ENCODE data around the gene SNX3.
"Not testable (repeated sequence)": the region's sequence is repeated elsewhere in the genome, so short reads cannot be mapped to it uniquely, and the experiment has no call there.

The SNX3 gene

DNA sequence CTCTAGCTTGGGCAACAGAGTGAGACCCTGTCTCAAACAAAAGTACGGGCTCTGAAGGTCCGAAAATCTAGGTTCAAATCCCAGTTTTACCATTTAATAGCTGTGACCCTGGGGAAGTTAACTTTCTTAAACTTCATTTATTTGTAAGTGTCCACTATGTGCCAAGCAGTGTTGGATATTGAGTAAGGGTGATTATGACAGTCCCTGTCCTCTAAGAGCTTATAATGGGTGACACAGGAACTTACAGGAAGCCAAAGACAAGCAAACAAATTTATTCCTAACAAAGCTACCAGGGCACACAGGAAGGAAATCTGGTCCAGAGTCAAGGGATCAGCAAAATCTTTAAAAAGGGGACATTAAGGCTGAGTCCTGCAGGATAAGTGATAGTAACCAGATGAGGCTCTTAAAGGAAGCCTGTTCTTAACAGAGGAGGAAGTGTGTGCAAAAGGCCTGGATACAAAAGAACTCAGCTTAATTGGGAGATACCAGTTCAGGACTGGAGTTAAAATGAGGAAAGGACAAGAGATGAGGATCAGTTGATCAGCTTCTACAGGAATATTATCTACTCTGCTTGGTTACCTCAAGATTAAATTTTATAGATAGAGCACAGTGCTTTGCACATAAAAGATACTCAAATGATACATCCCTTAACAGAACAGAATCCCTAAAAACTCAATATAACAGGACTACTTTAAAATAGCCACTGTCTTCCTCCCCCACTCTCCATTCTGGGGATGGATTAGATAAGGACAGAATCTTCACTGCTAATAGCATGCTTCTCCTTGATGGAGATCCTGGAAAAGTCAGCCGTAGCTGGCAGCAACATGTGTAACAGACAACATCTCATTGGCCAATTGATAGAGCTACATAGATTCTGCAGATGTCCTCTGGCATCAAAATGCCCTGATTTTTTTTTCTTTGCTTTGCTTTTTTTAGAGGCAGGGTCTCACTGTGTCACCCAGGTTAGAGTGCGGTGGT is 6.1 kb downstream of the SNX3 start:
- FAIRE-seq, result no peak

DNA sequence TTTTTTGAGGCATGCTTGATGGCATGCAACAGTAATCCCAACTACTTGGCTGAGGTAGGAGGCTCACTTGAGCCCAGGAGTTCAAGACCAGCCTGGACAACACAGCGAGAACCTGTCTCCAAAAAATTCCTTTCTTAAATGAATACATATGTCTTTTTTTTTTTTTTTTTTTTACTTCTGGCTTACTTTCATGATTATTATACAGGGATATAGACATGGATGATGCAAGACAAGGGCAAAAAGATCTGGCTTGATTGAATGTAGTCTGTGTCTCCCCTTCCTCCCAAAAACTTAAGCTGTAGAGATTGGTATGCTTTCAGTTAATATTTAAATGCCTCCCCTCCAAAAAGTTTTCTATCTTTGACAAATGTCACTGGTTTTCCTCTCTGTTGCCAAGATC is 7.6 kb downstream of the SNX3 start:
- no peak for FAIRE-seq

DNA sequence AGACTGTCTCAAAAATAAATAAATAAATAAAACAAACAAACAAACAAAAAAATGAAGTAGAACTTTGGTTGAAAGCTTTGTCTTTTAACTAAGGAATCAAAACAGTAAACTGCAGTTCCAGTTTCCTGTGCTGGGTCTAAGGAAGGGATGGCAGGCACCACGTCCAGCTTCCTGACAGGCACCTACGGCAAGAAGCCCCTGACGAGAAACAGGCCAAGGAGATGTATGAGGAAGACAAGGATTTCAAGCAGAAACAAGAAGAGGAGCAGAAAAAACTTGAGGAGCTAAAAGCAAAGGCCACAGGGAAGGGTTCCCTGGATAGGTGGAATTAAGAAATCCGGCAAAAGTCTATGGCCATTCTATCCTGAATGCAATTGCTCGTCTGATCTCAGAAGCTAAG is 8.8 kb downstream of the SNX3 start:
- FAIRE-seq, result no peak

DNA sequence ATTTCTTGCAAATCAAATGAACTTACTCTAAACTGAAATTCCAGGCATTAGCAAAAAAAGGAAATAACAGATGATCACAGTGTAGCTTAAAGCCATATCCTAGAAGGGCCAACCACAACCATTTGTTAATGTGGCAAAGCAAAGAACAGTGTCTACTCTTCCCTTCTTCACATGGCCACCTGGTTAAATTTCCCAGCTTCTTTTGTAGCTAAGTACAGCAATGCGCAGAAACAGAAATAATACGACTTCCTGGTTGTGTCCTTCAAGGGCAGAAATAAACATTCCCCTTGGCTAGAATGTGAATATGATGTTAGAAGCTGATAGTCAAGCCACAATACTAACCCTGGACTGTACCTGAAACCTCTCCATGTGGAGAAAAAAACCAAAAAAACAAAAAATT is 9.6 kb downstream of the SNX3 start:
- no peak for FAIRE-seq

DNA sequence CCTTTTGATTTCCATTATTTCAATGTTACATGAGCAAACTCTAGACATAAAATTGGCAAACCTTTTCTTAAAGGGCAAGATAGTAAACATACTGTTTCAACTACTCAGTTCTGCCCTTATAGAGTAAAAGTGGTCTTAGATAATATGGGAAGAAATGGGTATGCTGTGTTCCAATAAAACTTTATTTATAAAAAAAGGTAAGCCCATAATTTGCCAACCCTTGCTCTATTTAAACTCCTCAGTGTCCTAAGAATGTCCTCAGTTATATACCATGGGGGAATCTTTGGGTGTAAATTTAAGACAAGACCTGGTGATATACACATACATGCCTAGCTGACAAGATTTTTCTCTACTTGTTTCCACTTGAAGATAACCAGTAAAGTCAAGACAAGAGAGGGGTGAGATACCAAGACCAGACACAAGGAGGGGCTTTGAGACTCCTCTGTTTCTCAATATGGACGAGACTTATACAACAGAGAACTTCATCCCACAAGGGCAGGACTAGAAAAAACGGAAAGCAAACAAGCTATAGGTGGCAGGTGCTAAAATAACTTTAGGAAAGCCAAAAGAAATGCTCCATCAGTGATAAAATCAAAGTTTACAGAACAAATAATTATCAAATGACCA is 10.5 kb downstream of the SNX3 start:
- no peak for FAIRE-seq

DNA sequence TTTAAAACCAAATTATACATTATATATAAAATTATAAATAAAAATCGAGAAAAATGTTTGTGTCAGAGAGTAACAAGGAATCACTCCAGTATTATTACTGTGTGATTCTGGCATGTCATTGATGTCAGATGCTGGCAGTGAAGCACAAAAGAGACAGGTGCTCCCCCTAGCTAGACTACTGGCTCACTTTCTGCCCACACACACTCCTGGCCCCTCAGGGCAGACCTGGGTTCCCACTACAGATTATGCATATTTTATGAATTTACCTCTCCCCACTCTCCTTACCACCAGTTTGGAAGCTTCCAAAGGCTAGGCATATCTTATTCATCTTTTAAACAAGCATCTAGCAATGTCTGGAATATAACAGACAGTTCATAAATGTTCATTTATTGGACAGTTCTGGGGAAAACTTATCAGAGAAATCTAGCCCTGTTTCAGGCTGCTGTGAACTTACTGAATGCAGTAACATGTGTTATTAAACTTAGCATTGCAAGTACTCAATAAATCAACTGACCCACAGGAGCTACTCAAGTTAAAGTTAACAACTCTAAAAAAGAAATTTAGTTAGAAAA is 12.8 kb downstream of the SNX3 start:
- no peak for FAIRE-seq

DNA sequence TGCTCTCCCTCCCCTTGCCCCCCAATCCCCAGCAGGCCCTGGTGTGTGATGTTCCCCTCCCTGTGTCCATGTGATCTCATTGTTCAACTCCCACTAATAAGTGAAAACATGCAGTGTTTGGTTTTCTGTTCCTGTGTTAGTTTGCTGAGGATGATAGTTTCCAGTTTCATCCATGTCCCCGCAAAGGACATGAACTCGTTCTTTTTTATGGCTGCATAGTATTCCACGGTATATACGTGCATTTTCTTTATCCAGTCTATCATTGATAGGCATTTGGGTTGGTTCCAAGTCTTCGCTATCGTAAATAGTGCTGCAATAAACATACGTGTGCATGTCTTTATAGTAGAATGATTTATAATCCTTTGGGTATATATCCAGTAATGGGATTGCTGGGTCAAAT is 15.7 kb downstream of the SNX3 start:
- not testable (repeated sequence) for FAIRE-seq

DNA sequence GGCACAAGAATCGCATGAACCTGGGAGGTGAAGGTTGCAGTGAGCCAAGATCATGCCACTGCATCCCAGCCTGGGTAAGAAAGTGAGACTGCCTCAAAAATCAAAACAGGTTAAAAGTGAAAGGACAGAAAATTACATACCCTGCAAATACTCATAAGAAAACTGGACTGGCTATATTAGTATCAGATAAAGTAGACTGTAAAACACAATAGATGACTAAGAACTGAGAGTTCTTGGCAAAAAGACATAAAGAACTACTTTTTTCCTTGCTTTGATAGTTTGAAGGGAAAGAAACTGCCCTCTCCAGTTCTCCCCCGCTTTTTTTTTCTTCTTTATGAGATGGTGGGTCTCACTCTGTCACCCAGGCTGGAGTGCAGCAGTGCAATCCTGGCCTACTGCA is 17.0 kb downstream of the SNX3 start:
- FAIRE-seq, result no peak

DNA sequence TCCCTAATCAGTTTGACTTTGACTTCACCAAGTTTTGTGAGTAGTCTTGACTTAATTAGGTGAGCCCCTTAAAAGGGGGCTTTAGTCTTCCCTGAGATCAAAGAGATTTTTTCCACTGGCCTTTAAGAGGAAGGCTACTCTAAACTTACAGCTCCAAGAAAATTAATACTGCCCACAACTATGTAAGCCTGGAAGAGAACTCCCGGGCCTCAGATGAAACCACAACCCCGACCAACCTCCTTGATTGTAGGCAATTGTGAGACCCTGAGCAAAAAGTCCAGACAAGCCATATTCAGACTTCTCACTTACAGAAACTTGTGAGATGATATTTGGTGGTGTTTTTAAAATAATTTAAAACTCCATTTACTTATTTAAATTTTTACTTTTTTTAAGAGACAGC is 18.1 kb downstream of the SNX3 start:
- no peak for FAIRE-seq

DNA sequence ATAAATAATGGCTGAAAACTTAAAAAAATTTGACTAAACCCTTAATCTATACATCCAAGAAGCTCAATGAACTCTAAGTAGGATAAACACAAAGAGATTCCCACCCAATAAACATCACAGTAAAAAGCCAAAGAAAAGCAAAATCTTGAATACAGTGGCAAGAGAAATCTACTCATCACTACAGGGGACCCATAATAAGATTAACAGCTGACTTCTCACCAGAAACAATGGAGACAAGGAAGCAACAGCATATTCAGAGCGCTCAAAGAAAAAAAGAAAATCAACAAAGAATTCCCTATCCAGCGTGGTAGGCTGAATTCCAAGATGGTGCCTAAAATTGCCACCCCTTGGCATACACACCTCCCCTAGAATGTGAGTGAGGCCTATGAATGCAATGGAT is 18.6 kb downstream of the SNX3 start:
- no peak for FAIRE-seq

DNA sequence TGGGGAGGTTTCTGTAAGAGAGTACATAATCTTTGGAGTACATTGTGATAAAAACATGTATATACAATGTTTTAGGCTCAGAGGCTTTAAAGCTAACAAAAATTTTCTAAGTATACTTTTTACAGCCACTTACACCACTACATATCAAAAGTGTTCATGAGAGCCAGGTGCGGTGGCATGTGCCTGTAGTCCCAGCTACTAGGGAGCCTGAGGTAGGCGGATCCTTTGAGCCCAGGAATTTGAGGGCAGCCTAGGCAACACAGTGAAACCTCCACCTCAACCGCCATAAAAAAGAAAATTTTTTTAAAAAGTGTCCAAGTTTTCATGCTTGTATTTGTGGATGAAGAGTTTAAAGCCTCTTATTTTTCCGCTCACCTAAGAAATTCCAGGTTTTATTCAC is 22.5 kb downstream of the SNX3 start:
- no peak for FAIRE-seq

DNA sequence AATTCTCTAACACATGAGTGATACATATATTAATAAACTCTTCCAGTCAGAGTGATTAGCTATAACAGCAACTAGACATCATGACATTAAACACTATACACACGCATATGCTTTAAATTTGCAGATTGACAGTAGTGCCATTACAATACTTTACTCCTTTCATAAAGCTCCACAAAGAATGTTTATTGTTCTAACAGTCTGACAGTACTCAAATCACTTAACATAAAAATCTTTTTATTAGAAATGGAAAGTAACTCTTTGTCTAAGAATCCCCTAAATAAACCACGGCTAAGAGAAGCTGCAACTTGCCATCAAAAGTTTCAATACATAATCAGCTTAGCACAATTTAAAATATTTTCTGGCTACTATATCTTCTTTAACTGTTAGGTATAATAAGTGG is 24.0 kb downstream of the SNX3 start:
- FAIRE-seq, result no peak

DNA sequence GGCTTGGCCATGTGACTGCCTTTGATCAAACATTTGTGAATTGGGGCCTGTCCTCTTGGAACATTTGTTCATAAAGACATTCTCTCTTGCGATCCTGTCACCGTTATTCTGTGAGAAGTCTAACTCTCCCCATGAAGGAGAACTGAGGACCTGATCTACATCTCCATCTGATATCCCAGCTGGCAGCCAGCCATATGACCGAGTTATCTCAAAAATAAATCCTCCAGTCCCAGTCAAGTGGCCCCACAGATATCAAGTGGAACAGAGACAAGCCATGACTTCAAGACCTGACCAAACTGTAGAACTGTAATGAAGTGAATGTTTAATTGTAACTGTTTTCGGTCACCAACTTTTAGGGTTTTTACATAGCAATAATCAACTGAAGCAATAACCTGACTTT is 25.7 kb downstream of the SNX3 start:
- no peak for FAIRE-seq

DNA sequence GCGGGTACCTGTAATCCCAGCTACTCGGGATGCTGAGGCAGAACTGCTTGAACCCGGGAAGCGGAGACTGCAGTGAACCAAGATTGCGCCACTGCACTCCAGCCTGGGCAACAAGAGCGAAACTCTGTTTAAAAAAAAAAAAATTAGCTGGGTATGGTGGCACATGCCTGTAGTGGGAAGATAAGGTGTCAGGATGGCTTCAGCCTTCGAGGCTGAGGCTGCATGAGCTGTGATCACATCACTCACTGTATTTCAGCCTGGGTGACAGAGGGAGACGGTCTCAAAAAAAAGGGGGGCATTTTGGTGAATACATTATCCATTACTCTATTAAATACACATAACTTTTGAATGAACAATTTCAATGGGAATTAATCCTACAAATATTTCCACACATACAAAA is 32.4 kb downstream of the SNX3 start:
- FAIRE-seq, result no peak

DNA sequence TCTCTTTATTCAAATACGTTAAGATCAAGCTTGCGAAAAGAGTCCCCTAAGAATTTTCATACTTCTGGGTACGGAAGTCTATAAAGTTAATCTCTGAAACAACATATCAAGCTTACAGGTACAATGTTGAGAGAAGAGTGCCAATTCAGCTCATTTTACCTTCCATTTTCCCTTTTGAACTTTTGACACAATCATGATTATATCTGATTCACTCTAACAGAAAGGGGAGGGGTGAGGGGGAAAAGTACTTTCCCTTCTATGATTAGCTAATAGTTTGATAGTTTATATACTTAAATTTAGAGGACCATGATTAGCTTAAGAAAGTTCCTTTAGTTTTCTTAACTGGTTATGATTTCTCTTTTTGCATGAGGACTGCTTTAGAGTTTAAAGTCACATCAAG is 33.5 kb downstream of the SNX3 start:
- no peak for FAIRE-seq

DNA sequence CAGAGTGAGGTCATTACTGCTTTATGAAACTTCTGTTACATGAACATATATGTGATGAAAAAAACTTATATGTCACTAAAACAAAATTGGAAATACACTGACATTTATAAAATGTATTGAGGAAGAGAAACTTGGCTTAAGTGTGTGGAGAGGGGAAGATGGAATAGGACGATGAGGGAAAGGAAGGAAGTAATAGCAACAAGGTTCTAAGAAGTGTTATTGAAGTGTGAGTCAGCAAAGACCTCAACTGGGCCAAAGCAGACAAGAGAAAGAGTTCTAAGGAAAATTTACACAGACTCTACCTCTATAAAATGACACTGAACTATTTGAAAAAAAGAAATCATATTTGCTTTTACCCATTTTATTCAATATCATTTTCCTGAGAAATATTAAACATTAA is 38.3 kb downstream of the SNX3 start:
- FAIRE-seq, result no peak

DNA sequence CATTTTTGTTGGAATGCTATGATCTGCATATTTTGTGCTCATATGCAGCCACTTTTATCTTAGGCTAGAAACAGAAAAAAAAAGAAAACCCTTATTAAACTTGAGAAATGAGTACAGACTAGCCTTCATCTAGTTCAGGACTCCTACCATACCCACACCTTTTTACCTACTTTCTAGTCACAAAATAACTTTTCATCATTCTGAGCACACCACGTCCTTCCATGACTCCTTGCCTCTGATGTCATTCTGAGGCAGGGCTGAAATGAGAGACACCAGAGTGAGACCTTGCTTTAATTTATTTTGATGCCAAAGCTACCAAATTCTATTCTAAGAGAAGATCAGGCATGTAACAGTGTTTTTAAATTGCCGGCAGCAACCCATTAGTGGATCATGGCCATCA is 38.8 kb downstream of the SNX3 start:
- FAIRE-seq, result no peak

DNA sequence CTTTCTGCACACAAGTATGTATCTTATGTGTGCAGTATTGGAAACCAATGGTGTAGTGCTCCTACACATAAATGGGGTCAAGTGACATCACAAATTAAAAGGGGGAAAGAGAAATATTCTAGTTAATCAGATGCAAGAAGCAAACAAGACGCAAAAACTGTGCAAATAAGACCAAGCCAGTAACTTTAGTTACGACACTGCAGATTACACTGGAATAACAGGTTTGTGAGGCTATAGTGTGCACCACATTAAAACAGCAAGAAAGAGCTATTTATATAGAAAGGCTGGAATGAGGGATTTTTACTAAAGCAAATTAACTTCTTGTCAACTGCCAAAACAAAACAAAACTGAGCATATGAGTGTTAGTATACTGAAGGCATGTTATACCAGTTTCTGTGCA is 49.2 kb downstream of the SNX3 start:
- FAIRE-seq, result no peak

DNA sequence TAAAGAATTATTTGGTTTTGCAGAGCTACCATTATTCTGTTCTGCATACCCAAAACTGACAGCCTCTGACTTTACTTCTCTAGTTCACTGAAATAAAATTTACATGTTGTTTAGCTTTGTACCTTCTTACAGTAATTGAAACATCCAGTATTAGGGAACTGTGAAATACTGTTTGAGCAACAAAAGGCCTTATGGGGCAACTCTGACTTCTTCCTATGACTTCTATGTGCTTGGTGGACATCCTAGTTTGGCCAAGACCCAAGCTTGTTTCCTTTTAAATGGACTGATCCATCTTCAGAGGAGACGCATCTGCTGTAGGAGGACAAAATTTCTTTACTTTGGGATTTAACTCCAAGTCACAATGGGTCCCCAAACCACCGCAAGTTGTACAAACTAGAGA is 50.3 kb downstream of the SNX3 start:
- FAIRE-seq, result no peak

DNA sequence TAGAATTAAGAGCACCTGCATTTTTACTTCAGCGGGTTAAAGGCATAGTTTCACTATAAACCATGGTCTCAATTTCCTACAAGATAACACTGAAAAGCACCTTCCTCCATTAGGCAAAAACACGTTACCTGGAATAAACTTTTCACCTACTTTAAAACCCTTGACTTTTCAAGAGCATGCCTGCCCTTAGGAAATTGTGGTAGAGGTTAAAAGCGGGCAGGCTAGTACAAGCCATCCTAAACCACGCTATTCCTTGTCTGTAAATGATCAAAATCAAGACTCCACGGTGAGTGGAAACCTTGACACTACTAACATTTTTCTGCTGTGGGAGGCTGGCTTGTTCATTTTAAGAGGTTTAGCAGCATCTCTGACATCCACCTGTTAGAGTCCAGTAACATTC is 51.1 kb downstream of the SNX3 start:
- FAIRE-seq, result no peak

DNA sequence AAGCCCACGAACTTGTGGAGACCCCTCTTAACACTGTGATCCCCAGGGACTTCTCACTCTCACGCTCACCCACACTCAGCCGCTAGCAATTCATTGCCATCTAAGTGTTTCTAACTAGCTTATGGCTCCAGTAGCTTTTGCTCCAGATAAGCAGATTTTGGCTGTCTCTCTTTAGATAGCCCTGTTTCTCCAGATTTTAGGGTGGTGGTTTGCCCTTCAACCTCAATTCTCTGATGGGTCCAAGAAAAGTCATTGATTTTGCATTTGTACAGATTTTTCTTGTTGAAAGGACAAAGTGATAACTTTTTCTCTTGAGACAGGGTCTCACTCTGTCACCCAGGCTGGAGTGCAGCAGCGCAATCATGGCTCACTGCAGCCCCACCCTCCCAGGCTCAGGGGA is 53.8 kb downstream of the SNX3 start:
- FAIRE-seq, result no peak

DNA sequence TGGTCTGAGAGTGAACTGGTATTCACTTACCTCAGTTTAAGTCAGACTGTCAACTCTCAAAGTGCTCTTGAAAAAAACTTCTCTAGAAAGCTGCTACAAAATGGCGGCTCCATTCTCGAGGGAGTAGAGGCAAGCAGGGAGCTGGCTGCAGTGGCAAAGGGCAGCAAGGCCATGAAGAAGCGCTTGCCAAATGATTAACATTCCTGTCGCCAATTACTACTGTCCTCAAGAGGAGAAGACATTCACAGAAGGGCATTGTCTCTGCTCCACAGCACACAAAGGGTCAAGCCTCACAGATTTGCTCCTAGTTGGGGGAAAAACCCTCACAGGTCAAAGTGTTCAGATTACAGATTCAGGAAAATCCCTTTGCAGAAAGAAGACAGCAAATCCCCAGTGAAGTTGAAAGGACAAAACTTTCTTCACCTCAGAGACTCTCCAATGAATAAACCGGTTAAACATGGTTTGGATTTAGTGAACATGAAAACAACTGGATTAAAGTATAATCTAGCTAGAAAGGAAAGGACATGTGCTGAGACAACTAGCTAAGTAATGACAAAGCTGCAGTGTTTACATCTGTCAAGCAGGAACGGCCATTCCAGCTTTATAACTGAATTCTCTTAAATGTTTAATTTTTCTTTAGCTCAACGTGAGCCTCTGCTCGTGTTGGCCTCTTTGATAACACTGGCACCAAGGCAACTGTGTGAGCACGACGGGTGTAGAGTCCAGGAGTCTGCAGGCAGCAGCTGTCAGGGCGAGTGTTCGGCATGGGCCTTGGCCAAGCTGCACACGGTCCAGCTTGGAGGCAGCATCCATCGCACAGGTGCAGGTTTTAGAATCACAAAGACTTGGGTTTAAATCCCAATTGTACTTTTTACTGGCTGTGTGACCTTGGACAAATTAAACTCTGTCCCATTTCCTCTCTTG is 57.4 kb downstream of the SNX3 start:
- FAIRE-seq, result no peak

DNA sequence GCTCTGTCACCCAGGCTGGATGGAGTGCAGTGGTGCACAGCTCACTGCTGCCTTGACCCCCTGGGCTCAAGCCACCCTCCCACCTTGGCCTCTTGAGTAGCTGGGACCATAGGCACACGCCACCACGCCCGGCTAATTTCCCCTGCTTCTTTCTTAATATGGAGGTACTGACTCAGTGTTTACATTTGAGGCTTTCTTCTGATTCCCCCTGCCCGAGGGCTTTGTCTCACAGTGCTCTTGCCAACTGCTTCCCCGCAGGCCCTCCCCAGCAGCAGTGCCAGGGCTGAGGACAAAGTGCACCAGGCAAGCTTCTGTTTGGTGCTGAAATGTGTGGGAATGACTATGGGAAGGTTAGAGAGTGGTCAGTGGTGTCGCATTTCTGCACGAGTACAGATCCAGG is 60.2 kb downstream of the SNX3 start:
- no peak for FAIRE-seq

All from TTC549 (cell line).